Smooth muscle cell of the brain vasculature (primary cell): ENCODE data around the gene MUC15.

ENCODE experiments used
- DNase-seq: peaks from one replicate; pipeline ENCODE4 v3.0.0-alpha.2; 2012; ENCODE audit warnings: low read depth, low spot score

The MUC15 gene

GRCh38 chr11:26573896-26574295, 1.8 kb upstream of the MUC15 start:
- no peak for DNase-seq

- no peak for DNase-seq
Observed at GRCh38 chr11:26572770-26573402, 823 bp upstream of the MUC15 start.

GRCh38 chr11:26569646-26570045, 2.4 kb downstream of the MUC15 start:
- DNase-seq = no peak

GRCh38 chr11:26558190-26558589, 13.9 kb downstream of the MUC15 start:
- peak; percentile 58 for DNase-seq

- DNase-seq = no peak
Observed at GRCh38 chr11:26557666-26558065, 14.4 kb downstream of the MUC15 start.

- no peak for DNase-seq
Observed at GRCh38 chr11:26556582-26556981, 15.5 kb downstream of the MUC15 start.

- DNase-seq = no peak
Observed at GRCh38 chr11:26554455-26554854, 17.6 kb downstream of the MUC15 start.

GRCh38 chr11:26553182-26553581, 18.9 kb downstream of the MUC15 start:
- DNase-seq = no peak

GRCh38 chr11:26551186-26551801, 20.8 kb downstream of the MUC15 start:
- no peak for DNase-seq

- no peak for DNase-seq
Observed at GRCh38 chr11:26550022-26550421, 22.0 kb downstream of the MUC15 start.

GRCh38 chr11:26549176-26549575, 22.9 kb downstream of the MUC15 start:
- no peak for DNase-seq

- no peak for DNase-seq
Observed at GRCh38 chr11:26541870-26542269, 30.2 kb downstream of the MUC15 start.

GRCh38 chr11:26539517-26539916, 32.5 kb downstream of the MUC15 start:
- DNase-seq = no peak

- DNase-seq = no peak
Observed at GRCh38 chr11:26537341-26537740, 34.7 kb downstream of the MUC15 start.

GRCh38 chr11:26527685-26528084, 44.4 kb downstream of the MUC15 start:
- no peak for DNase-seq

GRCh38 chr11:26522912-26523610, 49.0 kb downstream of the MUC15 start:
- DNase-seq = no peak

- no peak for DNase-seq
Observed at GRCh38 chr11:26519469-26519868, 52.6 kb downstream of the MUC15 start.

- DNase-seq = no peak
Observed at GRCh38 chr11:26512196-26512595, 59.9 kb downstream of the MUC15 start.

GRCh38 chr11:26510756-26511155, 61.3 kb downstream of the MUC15 start:
- DNase-seq = no peak

GRCh38 chr11:26510164-26510563, 61.9 kb downstream of the MUC15 start:
- DNase-seq = no peak
